HG03469 (cell line): Measurements from ENCODE around the gene THOC5.
"Not testable (repeated sequence)": the region's sequence is repeated elsewhere in the genome, so short reads cannot be mapped to it uniquely, and the experiment has no call there.

Experiments used
- ATAC-seq: cut with Tn5 transposase; IDR thresholded peaks from one replicate; pipeline ENCODE4 v1.9.1; 2021; ENCODE audit warnings: mild to moderate bottlenecking, moderate library complexity, moderate number of reproducible peaks; ENCODE audit not compliant: unreplicated experiment

THOC5 gene

DNA sequence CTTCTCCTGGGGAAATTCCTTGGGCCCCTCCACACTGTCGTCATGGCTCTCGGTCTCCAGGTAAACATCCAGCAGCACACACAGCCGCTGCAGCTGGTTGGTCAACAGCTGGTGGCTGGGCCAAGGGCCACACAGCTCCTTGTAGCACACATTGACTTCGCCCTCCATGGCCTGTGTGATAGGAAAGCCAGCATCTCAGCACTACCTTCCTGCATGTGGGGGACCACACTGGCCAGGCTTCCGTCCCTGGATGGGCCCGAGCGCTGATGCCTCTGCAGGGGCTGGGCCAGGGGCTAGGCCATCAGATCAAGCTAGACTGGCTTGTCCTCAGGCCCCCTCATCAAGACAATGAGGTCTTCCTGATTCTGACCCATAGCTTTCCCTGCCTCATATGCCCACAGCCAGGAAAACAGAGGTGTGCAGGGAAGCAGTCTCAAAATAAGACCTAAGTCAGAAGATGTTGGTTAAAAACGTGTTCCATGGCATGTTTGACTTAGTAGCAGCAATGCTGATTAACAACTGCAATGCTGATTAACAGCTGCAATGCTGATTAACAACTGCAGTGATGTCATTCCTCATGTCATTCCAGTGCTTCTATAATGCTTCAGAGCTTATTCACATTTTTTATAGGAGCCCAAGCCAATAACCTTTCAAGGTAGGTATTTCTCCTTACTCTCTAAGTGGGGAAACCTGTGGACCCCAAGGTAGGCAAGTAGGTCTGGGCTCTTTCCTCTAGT lies 42.3 kb downstream of the THOC5 start:
- ATAC-seq = no peak

DNA sequence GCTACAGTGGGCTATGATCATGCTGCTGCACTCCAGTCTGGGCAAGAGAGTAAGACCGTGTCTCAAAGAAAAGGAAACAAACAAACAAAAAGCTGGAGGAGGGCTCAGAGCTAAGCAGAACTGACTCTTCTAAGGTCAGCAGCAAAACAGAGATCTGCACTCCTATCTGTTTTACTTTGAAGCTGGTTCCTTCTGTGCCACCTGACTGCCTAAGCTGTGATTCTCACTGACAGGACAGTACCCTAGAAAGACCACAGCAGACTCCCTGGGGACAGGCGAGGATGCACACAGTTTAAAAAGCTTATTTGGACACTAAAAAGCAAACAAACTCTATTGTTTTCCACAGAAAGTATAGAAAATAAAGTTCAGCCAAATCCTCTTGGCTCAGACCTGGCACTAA lies 43.0 kb downstream of the THOC5 start:
- ATAC-seq = no peak

DNA sequence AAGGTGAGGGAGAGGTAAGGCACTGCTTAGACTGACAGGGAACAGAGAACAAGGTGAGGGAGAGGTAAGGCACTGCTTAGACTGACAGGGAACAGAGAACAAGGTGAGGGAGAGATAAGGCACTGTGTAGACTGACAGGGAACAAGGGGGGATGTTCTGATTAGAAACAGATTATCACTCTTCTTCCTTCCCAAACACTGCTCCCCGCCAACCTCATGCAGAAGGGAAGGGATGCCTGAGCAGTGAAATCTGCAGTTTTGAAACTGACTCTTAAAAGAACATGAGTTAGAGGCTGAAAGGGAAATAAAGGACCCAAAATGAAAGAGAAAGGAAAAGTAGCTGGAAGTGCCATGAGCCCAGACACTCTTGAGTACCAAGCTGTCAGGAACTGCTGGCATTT lies 43.7 kb downstream of the THOC5 start:
- ATAC-seq = no peak

DNA sequence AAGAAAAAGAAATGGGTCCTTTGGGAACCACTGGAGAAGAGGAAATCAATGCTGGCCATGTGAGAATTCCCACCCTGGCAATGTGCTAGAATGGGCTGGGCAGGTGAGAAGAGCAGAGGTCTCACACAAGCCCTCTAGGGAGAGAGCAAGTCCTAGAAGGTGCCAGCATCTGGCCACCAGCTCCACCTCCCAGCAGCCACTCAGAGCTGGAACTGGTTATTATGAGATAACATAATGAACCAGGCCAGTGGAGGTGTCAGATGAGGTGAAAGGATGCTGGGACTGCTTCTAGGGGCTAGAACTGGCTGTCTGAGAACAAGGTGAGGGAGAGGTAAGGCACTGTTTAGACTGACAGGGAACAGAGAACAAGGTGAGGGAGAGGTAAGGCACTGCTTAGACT lies 44.3 kb downstream of the THOC5 start:
- ATAC-seq = no peak

DNA sequence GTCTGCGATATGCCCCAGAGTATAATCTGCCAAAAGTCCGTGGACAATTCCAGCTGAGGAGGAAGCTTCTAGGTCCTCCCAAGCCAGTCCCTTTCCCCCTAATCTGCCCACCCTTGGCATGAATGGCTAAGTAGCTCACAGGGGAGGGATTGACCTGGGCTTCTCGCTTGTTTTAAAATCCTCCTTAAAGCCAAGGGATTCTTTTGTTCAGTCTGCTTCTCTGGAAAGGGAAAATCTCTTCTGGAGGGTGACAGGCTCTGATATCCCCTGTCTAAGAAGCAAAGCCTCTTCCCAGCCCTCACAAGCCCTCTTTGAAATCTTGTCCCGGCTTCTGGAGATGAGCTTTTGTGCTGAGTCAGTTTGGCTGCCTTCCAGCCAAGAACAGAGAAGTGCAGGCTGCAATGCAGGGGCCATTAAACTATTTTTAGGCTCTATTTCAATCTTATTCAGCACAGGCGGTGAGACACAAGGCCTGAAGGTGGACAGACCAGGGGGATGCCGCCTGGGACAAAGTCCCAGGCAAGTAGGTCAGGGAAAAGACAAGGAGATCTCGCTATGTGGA lies 49.7 kb downstream of the THOC5 start:
- no peak for ATAC-seq

DNA sequence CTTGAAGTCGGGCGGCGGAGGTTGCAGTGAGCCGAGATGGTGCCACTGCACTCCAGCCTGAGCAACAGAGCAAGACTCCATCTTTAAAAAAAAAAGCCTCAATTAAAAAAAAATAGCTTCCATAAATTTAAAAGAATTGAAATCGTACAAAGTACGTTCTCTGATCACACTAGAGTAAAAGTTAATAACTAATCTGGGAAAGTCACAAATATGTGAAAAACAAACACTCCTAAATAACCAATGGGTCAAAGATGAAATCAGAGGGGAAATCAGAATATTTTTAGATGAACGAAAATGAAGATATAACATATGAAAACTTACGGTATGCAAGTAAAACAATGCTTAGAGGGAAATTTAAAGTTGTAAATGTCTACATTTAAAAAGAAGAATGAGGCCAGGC lies 53.7 kb downstream of the THOC5 start:
- ATAC-seq = no peak

DNA sequence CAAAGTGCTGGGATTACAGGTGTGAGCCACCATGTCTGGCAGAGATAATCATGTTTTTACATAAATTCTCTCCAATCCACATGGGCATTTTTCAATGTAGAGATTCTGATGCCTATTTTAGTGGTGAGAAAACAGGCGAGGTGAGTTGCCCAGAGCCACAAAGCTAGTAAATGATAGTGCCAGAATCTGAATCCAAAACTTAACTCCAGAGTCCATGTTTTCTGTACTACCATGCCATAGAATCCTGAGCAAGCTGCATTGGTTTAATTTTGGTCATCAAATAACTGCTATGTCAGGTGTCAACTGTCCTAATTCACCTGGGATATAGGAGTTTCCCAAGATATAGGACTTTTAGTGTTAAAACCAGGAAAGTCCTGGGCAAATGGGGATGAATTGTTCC lies 59.9 kb downstream of the THOC5 start:
- ATAC-seq = no peak

DNA sequence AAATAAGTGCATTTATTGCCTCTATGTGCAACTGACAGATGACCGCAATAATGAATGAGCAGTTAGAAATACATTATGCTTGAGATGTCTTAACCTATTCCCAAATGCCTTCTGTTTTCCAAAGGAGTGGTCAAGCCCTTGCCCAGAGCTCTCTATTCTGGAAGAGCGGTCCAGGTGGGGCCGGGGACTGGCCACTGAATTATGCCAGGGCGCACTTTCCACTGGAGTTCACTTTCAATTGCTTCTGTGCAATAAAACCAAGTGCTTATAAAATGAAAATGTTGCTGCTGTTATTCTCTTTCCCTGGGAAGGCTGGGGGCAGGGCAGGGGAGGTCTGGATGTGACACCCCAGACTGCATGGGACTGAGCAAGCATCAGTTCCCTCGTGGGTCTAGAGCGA lies 62.5 kb downstream of the THOC5 start:
- ATAC-seq = no peak

DNA sequence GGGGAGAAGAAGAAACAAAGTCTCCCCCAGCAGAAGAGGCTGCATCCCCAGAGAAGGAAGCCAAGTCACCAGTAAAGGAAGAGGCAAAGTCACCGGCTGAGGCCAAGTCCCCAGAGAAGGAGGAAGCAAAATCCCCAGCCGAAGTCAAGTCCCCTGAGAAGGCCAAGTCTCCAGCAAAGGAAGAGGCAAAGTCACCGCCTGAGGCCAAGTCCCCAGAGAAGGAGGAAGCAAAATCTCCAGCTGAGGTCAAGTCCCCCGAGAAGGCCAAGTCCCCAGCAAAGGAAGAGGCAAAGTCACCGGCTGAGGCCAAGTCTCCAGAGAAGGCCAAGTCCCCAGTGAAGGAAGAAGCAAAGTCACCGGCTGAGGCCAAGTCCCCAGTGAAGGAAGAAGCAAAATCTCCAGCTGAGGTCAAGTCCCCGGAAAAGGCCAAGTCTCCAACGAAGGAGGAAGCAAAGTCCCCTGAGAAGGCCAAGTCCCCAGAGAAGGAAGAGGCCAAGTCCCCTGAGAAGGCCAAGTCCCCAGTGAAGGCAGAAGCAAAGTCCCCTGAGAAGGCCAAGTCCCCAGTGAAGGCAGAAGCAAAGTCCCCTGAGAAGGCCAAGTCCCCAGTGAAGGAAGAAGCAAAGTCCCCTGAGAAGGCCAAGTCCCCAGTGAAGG lies 64.3 kb downstream of the THOC5 start:
- not testable (repeated sequence) for ATAC-seq

DNA sequence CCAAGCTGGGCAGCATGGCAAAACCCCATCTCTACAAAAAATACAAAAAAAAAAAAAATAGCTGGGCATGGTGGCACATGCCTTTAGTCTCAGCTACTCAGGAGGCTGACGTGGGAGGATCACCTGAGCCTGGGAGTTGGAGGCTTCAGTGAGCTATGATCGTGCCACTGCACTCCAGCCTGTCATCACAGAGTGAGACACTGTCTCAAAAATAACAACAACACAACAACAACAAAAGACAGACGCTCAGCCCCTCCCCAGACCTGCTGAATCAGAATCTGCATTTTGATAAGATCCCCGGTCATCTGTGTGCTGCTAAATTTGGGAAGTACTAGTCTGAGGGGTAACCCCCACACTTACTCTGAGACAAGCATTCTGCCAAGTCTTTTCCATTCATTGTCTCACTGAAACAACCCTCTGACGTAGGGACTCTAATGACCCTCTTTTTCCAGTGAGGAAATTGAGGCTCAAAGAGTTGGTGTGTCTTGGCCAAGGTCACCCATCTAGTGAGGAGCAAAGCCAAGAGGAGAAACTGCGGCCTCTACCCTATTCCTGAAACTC lies 66.1 kb downstream of the THOC5 start:
- ATAC-seq = no peak

DNA sequence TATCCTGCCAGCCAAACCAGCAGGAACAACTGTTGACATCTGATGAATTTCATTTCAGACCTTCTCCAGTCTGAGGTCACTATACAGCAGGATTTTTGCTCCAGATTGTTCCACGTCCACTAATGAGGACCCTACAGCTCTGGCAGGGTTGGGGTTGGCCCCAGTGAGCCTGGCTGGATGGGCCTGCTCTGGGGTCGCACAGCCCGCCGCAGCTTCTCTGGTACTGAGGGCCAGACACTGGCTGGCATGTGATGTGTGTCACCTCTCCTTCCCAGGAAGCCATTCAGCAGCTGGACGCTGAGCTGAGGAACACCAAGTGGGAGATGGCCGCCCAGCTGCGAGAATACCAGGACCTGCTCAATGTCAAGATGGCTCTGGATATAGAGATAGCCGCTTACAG lies 68.1 kb downstream of the THOC5 start:
- ATAC-seq = no peak

DNA sequence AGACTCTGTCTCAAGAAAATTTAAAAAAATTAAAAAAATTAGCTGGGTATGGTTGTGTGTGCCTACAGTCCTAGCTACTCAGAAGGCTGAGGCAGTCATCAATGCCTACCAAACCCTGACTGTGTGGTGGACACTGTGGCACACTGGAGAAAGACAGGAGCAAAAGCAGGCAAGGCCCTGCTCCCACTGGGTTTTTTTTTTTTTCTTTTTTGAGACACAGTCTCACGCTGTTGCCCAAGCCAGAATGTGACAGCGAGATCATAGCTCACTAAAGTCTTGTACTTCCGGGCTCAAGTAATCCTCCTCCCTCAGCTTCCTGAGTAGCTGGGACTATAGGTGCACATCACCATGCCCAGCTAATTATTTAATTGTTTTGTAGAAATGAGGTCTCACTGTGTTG lies 68.9 kb downstream of the THOC5 start:
- no peak for ATAC-seq

DNA sequence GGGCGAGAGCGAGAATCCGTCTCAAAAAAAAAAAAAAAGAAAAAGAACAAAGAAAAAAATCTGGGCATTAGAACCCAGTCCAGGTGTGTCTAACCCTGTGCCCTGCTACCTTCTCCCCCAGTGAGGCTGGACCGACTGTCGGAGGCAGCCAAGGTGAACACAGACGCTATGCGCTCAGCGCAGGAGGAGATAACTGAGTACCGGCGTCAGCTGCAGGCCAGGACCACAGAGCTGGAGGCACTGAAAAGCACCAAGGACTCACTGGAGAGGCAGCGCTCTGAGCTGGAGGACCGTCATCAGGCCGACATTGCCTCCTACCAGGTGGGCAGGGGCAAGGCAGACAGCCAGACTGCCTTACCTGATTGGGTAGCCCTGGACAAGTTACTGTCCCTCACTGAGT lies 70.3 kb downstream of the THOC5 start:
- ATAC-seq = no peak

DNA sequence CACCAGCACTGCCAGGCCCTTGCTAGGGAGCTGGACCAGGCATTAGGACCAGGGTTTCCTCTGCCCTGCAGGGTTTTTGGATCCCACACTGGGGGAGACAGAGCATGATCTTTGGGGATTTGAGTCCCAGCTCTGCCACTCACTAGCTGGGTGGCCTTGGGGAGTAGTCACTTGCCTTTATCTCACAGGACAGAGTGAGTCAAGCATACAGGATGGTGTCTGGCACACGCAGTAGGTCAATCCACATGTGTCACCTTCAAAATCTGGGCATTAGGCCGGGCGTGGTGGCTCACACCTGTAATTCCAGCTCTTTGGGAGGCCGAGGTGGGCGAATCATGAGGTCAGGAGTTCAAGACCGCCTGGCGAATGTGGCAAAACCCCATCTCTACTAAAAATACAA lies 70.8 kb downstream of the THOC5 start:
- no peak for ATAC-seq

DNA sequence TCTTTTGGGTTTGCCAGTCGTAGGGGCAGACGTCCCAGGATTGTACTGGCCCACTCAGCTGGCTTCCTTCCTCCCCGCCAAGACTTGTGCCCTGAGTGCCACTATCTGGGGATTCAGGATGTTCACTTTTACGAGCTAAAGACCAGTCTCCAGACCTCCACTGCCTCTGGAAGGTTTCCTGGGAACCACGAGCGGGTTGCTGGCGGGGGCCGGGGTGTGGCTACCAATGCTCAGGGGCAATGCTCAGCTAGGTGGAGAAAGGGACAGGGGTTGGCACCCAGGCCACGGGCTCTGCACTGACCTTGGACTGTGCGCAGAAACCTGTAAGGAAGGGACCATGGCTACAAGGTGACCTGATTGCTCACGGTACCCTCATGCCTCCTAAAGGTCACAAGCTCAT lies 71.3 kb downstream of the THOC5 start:
- ATAC-seq = no peak

DNA sequence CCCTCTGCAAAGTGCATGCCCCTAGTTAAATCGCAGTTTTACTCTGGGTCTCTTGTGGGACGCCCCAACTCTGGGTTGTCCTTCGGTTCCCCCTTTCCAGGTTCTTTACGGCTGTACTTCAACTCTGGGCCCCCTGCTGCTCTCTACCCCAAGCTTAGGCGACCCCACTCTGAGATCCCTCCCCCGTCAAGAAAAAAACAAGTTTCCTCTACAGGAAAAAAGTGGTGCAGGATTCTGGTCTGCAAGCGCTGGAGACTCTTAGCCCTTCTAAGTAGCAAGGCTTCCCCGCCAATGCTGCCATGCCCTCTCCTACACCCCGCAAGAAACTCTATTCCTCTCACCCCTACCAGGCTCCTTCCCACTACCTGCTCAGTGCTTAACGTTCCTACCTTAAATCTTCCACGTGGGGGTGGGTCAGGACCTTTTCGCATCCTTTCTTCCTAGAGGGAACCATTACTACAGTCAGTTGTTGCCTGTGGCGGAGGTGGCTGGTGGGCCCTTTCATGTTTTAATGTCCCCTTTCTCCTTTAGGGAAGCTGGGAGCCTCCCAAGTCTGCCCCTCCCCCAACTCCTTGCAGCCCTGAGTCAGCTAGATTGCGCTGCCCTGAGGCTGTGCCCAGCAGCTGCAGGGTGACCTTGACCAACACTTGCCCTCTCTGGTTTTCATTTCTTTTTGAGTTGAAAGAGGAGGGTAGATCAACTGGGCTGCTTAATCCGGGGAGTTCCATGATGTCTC lies 72.1 kb downstream of the THOC5 start:
- ATAC-seq = no peak

DNA sequence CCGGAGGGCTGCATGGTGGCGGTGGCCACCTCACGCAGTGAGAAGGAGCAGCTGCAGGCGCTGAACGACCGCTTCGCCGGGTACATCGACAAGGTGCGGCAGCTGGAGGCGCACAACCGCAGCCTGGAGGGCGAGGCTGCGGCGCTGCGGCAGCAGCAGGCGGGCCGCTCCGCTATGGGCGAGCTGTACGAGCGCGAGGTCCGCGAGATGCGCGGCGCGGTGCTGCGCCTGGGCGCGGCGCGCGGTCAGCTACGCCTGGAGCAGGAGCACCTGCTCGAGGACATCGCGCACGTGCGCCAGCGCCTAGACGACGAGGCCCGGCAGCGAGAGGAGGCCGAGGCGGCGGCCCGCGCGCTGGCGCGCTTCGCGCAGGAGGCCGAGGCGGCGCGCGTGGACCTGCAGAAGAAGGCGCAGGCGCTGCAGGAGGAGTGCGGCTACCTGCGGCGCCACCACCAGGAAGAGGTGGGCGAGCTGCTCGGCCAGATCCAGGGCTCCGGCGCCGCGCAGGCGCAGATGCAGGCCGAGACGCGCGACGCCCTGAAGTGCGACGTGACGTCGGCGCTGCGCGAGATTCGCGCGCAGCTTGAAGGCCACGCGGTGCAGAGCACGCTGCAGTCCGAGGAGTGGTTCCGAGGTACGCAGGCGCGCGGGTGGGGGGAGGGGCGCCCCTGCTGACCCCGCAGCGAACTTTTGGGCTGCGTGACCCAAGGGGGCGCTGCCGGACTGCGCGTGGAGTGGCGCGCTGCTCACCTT lies 72.9 kb downstream of the THOC5 start:
- no peak for ATAC-seq

DNA sequence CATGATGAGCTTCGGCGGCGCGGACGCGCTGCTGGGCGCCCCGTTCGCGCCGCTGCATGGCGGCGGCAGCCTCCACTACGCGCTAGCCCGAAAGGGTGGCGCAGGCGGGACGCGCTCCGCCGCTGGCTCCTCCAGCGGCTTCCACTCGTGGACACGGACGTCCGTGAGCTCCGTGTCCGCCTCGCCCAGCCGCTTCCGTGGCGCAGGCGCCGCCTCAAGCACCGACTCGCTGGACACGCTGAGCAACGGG lies 73.4 kb downstream of the THOC5 start:
- ATAC-seq = no peak

DNA sequence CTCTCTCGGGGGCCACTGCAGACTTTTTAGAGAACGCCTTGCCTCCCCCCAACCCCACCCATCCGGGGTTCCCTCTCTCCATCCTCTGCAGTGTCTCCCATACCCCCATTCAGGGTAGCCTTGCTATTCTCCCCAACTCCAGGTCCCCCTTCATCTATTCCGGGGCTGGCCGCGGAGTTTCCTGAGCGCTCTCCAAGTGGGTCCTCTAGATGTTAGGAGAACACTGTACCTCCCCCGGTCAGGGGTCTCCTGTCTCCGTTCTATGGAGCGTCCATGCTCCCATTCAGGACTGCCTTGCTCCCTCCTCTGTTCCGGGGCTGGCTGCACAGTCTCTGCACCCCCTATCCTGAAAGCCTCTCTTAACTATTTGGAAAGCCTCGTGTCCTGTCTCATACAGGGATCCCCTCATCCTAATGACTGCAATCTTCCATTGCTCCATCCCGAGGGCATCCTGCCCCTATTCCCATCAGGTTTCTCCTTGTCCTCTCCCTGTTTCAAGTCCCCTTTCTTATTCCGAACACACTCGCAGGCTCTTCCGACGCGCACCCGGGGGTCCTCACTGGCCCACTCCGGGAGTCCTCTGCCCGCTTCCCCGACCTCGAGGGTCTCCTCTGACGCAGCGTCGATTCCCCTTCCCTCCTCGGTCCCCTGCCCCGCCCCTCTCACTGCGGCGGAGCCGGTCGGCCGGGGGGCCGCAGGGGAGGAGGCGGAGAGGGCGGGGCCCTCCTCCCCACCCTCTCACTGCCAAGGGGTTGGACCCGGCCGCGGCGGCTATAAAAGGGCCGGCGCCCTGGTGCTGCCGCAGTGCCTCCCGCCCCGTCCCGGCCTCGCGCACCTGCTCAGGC lies 73.9 kb downstream of the THOC5 start, which contains the start of gene NEFH:
NEFH (plus strand) TSS at position 802 of the 845 bp plus-strand sequence. CDS start 45 bp downstream, outside the sequence.
- no peak for ATAC-seq
